ENCODE data around the gene NKPD1.
A peak's percentile ranks its signal among the peaks of the same experiment; 100 is the strongest.

The NKPD1 gene

GRCh38 chr19:45160870-45161737 is at the start of gene NKPD1:
Gene NKPD1 (minus strand): TSS chr19:45160982. CDS start chr19:45160150, 832 bp downstream.
- DNase-seq (ENCODE audit: low read depth, low spot score), result no peak

GRCh38 chr19:45206328-45206727 is 45.5 kb upstream of the NKPD1 start:
- no peak for DNase-seq (ENCODE audit: low read depth, low spot score)

- no peak for DNase-seq (ENCODE audit: low read depth, low spot score)
Observed at GRCh38 chr19:45205810-45206209, 45.0 kb upstream of the NKPD1 start.

GRCh38 chr19:45202637-45203036 is 41.9 kb upstream of the NKPD1 start:
- DNase-seq (ENCODE audit: low read depth, low spot score), result no peak

- DNase-seq (ENCODE audit: low read depth, low spot score), result peak; percentile 41
Observed at GRCh38 chr19:45200568-45200967, 39.8 kb upstream of the NKPD1 start.

- DNase-seq (ENCODE audit: low read depth, low spot score), result no peak
Observed at GRCh38 chr19:45195764-45196163, 35.0 kb upstream of the NKPD1 start.

GRCh38 chr19:45191375-45191774 is 30.6 kb upstream of the NKPD1 start:
- no peak for DNase-seq (ENCODE audit: low read depth, low spot score)

GRCh38 chr19:45189971-45190370 is 29.2 kb upstream of the NKPD1 start:
- DNase-seq (ENCODE audit: low read depth, low spot score), result no peak

GRCh38 chr19:45187421-45188100 is 26.8 kb upstream of the NKPD1 start:
- no peak for DNase-seq (ENCODE audit: low read depth, low spot score)

- no peak for DNase-seq (ENCODE audit: low read depth, low spot score)
Observed at GRCh38 chr19:45186509-45187334, 25.9 kb upstream of the NKPD1 start.

GRCh38 chr19:45184115-45184514 is 23.3 kb upstream of the NKPD1 start:
- no peak for DNase-seq (ENCODE audit: low read depth, low spot score)

- no peak for DNase-seq (ENCODE audit: low read depth, low spot score)
Observed at GRCh38 chr19:45182758-45183157, 22.0 kb upstream of the NKPD1 start.

GRCh38 chr19:45180936-45181335 is 20.2 kb upstream of the NKPD1 start:
- no peak for DNase-seq (ENCODE audit: low read depth, low spot score)

- no peak for DNase-seq (ENCODE audit: low read depth, low spot score)
Observed at GRCh38 chr19:45179892-45180370, 19.1 kb upstream of the NKPD1 start.

- peak; percentile 71 for DNase-seq (ENCODE audit: low read depth, low spot score)
Observed at GRCh38 chr19:45179072-45179891, 18.5 kb upstream of the NKPD1 start.

GRCh38 chr19:45178262-45179071 is 17.7 kb upstream of the NKPD1 start, which contains the start of gene BLOC1S3:
Gene BLOC1S3 (plus strand): TSS chr19:45178784. CDS start chr19:45179297, 513 bp downstream.
- DNase-seq (ENCODE audit: low read depth, low spot score), result peak; percentile 100

GRCh38 chr19:45177817-45178261 is 17.1 kb upstream of the NKPD1 start, which contains the start of gene TRAPPC6A:
Gene TRAPPC6A (minus strand): TSS chr19:45178237. CDS start chr19:45178218, 19 bp downstream.
- DNase-seq (ENCODE audit: low read depth, low spot score), result no peak

GRCh38 chr19:45175515-45176345 is 14.9 kb upstream of the NKPD1 start:
- no peak for DNase-seq (ENCODE audit: low read depth, low spot score)

GRCh38 chr19:45173816-45174215 is 13.0 kb upstream of the NKPD1 start:
- DNase-seq (ENCODE audit: low read depth, low spot score), result peak; percentile 94

Data from astrocyte of the hippocampus (primary cell).